ENCODE data around the gene RHNO1.

RHNO1 gene

GRCh38 chr12:2853626-2854025 is 23.4 kb upstream of the RHNO1 start:
- Histone ChIP-seq H2AFZ (ENCODE audit: low read depth, low read length) (no peak overlapping the region), H3K9ac (ENCODE audit: low read depth, low read length) (no peak overlapping the region), H3K9me3 (ENCODE audit: insufficient read depth, low read length, severe bottlenecking) (no peaks in the 10 kb centered on the region), H3K36me3 (ENCODE audit: insufficient read depth, low read length) (peaks cover 12% of the 10 kb centered on the region), H3K4me2 (ENCODE audit: insufficient read depth, low read length) (no peak overlapping the region), H3K27me3 (ENCODE audit: insufficient read depth, low read length, poor library complexity) (no peaks in the 10 kb centered on the region), H3K4me3 (ENCODE audit: low read depth in 1 of 2, low read length in 2 of 2) (no peak overlapping the region), H3K27ac (ENCODE audit: low read length) (no peak overlapping the region), H3K79me2 (ENCODE audit: insufficient read depth, low read length) (no peaks in the 10 kb centered on the region), H3K4me1 (ENCODE audit: insufficient read depth, low read length) (no peaks in the 10 kb centered on the region), H4K20me1 (ENCODE audit: insufficient read depth, low read length) (peaks cover 8% of the 10 kb centered on the region; the same call in 1 of the 2 replicates)
- DNase-seq = no peak
- TF ChIP-seq, protein P1, sequence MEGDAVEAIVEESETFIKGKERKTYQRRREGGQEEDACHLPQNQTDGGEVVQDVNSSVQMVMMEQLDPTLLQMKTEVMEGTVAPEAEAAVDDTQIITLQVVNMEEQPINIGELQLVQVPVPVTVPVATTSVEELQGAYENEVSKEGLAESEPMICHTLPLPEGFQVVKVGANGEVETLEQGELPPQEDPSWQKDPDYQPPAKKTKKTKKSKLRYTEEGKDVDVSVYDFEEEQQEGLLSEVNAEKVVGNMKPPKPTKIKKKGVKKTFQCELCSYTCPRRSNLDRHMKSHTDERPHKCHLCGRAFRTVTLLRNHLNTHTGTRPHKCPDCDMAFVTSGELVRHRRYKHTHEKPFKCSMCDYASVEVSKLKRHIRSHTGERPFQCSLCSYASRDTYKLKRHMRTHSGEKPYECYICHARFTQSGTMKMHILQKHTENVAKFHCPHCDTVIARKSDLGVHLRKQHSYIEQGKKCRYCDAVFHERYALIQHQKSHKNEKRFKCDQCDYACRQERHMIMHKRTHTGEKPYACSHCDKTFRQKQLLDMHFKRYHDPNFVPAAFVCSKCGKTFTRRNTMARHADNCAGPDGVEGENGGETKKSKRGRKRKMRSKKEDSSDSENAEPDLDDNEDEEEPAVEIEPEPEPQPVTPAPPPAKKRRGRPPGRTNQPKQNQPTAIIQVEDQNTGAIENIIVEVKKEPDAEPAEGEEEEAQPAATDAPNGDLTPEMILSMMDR (IDR thresholded peaks at IDR 0.05; ENCODE audit: borderline replicate concordance, extremely low read depth, low read length, poor library complexity, severe bottlenecking) = no peak
- no peak for ATAC-seq (ENCODE audit: insufficient read depth, low read depth)

DNA sequence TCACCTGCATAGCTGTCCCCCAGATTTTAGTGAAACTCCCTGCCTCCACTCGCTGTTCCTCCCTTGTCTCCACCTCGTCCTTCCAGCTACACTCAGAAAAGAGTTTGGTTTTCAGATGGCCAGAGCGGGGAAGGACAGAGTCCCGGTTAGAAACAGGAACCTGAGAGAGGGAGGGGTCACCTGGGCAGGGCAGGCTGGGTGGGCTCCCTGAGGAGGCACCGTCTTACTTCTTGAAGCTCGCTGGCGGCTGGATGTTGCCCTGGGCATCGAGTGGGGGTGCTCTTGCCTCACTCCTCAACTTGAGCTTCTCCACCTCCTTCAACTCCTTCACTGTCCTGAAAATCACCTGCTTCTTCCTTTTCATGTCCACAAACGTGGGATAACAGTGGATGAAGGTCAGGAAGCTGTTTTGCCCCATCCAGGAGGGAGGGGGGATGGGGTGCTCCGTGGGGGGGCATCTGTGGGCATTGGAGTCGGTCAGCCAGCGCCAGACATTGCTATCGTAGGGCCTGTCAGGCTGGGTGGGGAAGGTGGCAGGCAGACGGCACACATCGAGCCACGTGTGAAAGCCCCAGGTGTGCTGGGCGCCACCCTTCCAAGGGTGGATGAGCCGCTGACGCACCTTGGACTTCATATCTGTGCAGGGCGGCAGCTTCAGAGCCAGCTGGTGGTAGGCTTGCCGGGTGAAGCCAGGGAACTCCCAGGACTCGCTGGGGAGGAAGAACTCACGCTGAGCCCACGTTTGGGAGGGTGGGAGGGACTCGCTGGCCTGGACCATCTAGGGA is 22.2 kb upstream of the RHNO1 start:
- Histone ChIP-seq H3K9ac (ENCODE audit: low read depth, low read length) (no peak overlapping the region), H3K4me3 (ENCODE audit: low read depth in 1 of 2, low read length in 2 of 2) (no peak overlapping the region), H3K9me3 (ENCODE audit: insufficient read depth, low read length, severe bottlenecking) (no peaks in the 10 kb centered on the region), H3K79me2 (ENCODE audit: insufficient read depth, low read length) (no peaks in the 10 kb centered on the region), H3K27ac (ENCODE audit: low read length) (no peak overlapping the region), H4K20me1 (ENCODE audit: insufficient read depth, low read length) (peaks cover 12% of the 10 kb centered on the region; the same call in 1 of the 2 replicates), H3K27me3 (ENCODE audit: insufficient read depth, low read length, poor library complexity) (no peaks in the 10 kb centered on the region), H3K4me1 (ENCODE audit: insufficient read depth, low read length) (no peaks in the 10 kb centered on the region), H3K4me2 (ENCODE audit: insufficient read depth, low read length) (no peak overlapping the region), H3K36me3 (ENCODE audit: insufficient read depth, low read length) (peaks cover 25% of the 10 kb centered on the region), H2AFZ (ENCODE audit: low read depth, low read length) (no peak overlapping the region)
- TF ChIP-seq EZH2 (IDR thresholded peaks at IDR 0.05; ENCODE audit: borderline replicate concordance, low read depth, low read length, severe bottlenecking) = no peak
- TF ChIP-seq, protein P1 (IDR thresholded peaks at IDR 0.05; ENCODE audit: borderline replicate concordance, extremely low read depth, low read length, poor library complexity, severe bottlenecking) = no peak
- no peak for DNase-seq
- ATAC-seq (ENCODE audit: insufficient read depth, low read depth) = no peak

DNA sequence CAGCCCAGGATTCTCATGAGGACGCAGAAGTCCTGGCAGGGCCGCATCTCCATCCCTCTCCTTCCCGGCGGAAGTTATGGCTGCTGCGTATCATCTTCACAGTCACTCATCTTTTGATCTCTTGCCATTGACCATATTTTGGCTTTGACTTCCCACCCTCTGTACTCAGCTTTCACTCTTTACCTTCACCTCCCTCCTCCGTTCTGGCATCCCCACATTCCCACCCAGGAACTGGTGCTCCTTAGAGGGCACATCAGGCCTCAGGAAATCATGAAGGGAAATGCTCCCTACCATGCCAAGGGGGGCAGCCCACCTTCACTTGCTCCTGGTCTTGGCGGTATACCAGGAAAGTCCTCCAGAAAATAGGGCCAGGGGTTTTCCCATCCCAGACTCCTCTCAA is 21.5 kb upstream of the RHNO1 start:
- Histone ChIP-seq H4K20me1 (ENCODE audit: insufficient read depth, low read length) (peaks cover 12% of the 10 kb centered on the region; the same call in 1 of the 2 replicates), H3K27me3 (ENCODE audit: insufficient read depth, low read length, poor library complexity) (no peaks in the 10 kb centered on the region), H3K27ac (ENCODE audit: low read length) (no peak overlapping the region), H3K36me3 (ENCODE audit: insufficient read depth, low read length) (peaks cover 32% of the 10 kb centered on the region), H3K4me1 (ENCODE audit: insufficient read depth, low read length) (no peaks in the 10 kb centered on the region), H3K4me3 (ENCODE audit: low read depth in 1 of 2, low read length in 2 of 2) (no peak overlapping the region), H3K4me2 (ENCODE audit: insufficient read depth, low read length) (no peak overlapping the region), H2AFZ (ENCODE audit: low read depth, low read length) (no peak overlapping the region), H3K79me2 (ENCODE audit: insufficient read depth, low read length) (no peaks in the 10 kb centered on the region), H3K9me3 (ENCODE audit: insufficient read depth, low read length, severe bottlenecking) (no peaks in the 10 kb centered on the region), H3K9ac (ENCODE audit: low read depth, low read length) (no peak overlapping the region)
- no peak for TF ChIP-seq EZH2 (IDR thresholded peaks at IDR 0.05; ENCODE audit: borderline replicate concordance, low read depth, low read length, severe bottlenecking)
- TF ChIP-seq, protein P1 (IDR thresholded peaks at IDR 0.05; ENCODE audit: borderline replicate concordance, extremely low read depth, low read length, poor library complexity, severe bottlenecking) = no peak
- ATAC-seq (ENCODE audit: insufficient read depth, low read depth) = no peak
- DNase-seq = no peak
